ENCODE results near the gene OR2V1.
"Not testable (repeated sequence)": the region's sequence is repeated elsewhere in the genome, so short reads cannot be mapped to it uniquely, and the experiment has no call there.

OR2V1 gene

DNA sequence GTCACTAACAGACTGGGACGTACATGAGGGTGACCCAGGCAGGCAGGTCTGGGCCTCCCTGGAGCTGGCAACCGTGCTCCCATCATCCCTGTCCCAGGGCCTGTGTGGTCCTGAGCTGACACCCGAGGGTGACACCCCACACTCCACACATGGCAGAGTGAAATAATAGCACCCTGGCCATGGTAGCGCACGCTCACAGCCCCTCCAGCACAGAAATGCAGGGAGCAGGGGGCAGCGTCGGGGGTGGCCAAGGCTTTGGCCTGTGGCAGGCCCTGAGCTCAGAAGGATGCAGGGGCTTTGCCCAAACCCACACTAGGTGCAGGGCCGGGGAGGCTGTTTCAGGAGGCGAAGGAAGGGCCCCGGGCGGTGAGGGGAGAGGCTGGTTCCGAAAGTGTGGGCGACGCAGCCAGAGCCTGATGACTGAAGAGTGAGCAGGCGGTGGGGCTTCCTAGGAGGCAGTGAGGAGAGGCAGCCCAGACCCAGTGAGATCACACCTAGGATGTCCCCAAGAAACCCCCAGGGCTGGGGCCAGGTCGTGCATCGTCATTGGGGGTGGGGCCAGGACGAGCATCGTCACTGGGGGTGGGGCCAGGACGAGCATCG, 29.3 kb upstream of the OR2V1 start:
- peak; percentile 58 for DNase-seq (ENCODE audit: low read depth)

DNA sequence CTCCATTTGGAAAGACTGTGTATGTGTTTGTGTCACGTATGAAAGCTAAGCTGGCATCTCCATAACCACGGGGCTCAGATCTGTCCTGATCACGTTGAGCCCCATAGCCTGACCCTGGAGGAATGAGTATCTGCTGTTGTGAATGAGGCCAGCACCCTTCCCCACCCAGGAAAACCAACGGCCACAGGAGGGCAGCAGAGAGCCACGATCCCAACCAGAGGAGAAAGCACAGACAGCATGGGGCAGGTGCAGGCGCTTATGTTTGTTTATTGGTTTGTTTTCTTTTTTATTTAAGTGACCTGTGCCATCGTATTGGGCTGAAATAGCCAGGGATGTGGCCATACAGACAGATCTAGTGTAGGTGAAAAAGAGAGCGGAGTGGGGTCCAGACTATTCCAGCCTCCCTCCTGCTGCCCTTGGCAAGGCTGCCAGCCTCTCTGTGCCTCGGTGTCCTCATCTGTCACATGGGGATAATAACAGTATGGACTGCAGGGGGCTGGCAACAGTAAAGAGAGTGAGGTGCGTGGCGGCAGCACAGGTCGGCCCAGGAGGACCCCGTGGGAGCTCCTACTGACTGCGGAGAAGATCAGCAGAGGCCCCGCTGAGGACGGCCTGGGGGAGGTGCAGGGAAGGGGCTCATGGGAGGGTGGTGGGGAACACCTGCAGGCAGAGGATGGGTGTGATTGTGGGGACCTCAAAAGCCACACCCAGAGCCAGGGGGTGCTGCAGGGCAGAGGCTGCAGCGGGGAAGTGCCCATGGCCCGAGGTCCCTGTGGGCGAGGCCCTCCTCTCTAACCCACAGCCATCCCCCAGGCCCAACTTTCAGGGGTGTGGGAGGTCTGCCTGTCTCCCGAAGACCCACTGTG, 28.6 kb upstream of the OR2V1 start:
- DNase-seq (ENCODE audit: low read depth) = peak; percentile 74

DNA sequence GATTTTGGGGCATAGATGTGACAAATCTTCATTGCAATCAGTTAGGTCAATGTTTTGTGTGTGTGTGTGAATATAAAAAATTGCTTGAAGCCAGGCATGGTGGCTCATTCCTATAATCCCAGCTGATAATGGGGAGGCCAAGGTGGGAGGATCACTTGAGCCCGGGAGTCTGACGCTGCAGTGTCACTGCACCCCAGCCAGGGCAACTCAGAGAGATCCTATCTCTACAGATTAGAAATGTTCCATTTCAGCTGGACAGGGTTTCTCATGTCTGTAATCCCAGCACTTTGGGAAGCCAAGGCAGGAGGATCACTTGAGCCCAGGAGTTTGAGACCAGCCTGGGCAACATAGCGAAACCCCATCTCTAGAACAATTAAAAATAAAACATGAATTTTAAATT, 27.9 kb upstream of the OR2V1 start:
- DNase-seq (ENCODE audit: low read depth) = no peak

DNA sequence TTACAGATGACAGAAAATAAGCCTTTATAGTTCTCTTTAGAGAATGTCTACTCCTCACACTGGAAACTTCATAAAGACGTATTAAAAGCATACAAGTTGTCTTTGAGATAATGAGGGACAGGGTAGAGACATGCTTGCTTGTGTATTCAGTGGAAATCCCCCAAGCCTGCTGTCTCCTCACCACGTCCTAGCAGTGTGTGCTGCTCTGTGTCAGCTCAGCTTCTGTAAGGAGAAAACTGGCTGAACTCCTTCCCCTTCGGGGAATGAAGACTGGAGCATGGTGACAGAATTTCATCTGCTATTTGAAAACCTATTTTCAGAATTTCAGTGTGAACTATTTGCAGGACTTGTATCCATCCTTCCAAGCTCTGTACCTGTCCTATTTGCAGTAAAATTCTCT, 25.8 kb upstream of the OR2V1 start:
- no peak for DNase-seq (ENCODE audit: low read depth)

DNA sequence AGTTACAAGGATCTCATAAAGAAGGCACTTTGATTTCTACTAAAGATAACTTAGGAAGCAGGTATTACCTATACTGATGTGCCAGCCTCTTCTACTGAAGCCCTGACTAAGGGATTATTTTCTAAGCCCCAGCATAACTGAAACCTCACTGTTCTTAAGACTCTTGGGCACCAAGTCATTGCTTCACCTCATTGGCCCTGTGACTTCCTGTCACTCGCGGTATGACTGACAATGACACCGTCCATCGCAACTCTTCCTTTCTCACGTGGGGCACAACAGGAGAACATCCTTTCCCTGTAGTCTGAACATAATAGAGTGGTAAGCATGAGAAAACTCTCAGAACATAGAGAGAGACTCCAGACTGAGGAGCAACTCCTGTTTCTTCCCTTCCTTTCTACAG, 22.8 kb upstream of the OR2V1 start:
- DNase-seq (ENCODE audit: low read depth) = no peak

GRCh38 chr5:181152406-181152805, 21.4 kb upstream of the OR2V1 start:
- no peak for DNase-seq (ENCODE audit: low read depth)

- DNase-seq (ENCODE audit: low read depth) = no peak
Observed at GRCh38 chr5:181151146-181151545, 20.2 kb upstream of the OR2V1 start.

GRCh38 chr5:181149806-181150733, 19.1 kb upstream of the OR2V1 start:
- DNase-seq (ENCODE audit: low read depth) = no peak

DNA sequence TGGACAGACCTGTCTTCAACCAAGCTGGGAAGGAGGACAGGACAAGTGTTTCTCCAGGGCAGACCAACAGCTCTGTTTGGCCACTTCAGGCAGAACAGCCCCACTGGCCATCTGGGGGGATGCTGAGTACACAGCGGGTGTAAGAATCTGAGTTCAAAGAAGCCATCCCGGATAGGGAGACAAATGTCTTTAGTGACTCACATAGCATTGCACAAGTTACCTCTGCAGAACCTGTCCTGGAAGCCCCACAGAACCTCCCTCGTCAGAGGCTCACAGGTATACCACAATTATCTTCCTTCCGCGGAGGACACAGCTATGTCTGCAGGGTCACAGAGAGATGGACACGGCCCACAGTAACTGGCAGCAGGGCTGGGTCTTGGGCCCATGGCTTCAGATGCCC, 18.4 kb upstream of the OR2V1 start:
- DNase-seq (ENCODE audit: low read depth) = no peak

DNA sequence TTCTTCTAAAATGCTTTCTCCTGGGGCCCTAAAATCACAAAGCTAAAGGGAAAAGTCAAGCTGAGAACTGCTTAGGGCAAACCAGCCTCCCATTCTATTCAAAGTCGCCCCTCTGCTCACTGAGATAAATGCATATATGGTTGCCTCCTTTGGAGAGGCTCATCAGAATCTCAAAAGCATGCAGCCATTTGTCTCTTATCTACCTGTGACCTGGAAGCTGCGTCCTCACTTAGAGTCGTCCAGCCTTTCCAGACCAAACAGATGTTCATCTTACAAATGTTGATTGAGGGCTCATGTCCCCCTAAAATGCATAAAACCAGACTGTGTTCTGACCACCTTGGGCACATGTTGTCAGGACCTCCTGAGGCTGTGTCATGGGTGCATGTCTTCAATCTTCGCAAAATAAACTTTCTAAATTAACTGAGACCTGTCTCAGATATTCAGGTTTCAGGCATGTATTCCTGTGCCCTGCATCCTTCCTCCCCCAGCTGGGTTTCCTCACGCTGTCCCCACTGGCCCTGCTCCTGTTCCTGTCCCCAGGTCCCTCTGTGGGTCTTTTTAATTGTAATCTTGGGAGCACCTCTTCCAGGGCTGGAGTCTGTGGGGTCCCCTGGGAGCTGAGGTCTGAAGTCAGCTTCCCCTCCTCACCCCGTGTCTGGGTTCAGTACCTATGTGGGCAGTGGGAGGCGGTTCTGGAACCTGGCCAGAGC, 16.1 kb upstream of the OR2V1 start, which contains the start of gene OR2V2:
Gene OR2V2 (plus strand): TSS at position 660 of the 710 bp plus-strand sequence. CDS start 7,357 bp downstream, outside the sequence.
- DNase-seq (ENCODE audit: low read depth) = not testable (repeated sequence)

DNA sequence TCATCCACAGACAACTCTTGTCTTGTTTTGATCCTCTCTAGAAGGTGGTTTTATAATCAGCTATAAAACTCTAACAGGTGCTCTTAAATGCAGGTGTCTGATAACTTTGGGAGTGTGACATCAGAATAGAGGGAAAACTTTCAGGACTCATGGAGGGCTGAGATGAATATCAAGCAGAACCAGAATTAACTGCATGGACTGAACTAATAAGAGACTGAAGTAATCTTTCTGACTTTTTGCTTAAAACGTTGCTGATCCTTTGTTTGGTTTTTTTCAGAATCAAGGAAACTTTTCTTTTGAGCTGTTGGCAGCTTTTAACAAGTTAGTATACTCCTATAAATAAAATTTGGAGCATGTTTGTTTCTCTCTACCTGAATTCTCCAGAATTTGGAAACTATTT, 14.2 kb upstream of the OR2V1 start:
- DNase-seq (ENCODE audit: low read depth) = no peak

DNA sequence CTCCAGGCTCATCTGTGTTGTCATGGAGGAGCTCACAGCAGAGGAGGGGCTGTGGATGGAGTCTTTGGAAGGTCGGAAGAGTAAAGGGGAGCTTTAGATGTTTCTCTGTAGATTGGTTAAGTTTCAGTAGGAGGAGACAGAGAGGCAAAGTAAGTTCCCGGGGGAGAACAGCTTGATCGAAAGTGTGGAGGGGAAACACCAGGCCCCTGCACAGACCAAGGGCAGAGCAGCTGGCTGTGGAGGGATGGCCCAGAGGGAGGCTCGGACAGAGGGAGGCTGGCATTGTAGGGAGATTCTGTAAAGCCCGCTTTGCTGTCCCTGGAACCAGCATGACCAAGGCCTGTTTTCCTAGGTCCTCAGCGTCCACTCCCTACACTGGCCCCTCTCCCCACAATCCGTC, 11.1 kb upstream of the OR2V1 start:
- DNase-seq (ENCODE audit: low read depth) = no peak

DNA sequence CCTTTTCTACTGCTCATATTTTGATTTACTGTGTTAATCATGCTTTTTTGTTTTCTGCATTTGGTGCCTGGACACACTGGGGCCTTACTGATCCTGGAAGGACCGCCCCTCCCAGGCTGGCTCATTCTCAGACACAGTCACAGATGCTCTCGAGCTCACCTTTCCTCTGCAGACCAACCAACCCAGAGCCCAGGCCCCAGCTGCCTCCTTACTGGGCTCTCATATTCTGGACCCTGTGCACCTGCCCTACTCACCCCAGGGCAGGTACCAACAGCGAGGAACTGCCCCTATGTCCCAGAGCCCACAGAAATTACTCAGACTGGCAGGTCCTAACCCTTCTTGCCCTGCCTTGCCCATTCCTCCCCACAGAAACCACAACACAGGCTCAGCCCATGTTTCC, 9.8 kb upstream of the OR2V1 start:
- DNase-seq (ENCODE audit: low read depth) = no peak

GRCh38 chr5:181138258-181138657, 7.3 kb upstream of the OR2V1 start:
- DNase-seq (ENCODE audit: low read depth) = no peak

GRCh38 chr5:181136361-181136955, 5.5 kb upstream of the OR2V1 start:
- DNase-seq (ENCODE audit: low read depth) = no peak

GRCh38 chr5:181134259-181134658, 3.3 kb upstream of the OR2V1 start:
- no peak for DNase-seq (ENCODE audit: low read depth)

GRCh38 chr5:181133610-181134231, 2.8 kb upstream of the OR2V1 start:
- no peak for DNase-seq (ENCODE audit: low read depth)

DNA sequence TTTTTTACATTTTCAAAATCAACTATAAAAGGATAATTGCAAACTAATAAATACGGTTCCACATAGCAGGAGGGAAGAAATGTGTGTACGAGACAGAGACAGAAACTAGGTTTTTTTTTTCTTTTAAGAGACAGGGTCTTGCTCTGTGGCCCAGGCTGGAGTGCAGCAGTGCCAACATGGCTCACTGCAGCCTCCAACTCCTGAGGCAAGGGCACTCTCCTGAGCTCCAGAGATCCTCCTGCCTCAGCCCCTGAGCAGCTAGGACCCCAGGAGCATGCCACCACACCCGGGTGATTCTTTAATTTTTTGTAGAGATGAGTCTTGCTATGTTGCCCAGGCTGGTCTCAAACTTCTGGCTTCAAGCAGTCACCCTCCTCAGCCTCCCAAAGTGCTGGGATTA, 2.1 kb upstream of the OR2V1 start:
- DNase-seq (ENCODE audit: low read depth) = no peak

DNA sequence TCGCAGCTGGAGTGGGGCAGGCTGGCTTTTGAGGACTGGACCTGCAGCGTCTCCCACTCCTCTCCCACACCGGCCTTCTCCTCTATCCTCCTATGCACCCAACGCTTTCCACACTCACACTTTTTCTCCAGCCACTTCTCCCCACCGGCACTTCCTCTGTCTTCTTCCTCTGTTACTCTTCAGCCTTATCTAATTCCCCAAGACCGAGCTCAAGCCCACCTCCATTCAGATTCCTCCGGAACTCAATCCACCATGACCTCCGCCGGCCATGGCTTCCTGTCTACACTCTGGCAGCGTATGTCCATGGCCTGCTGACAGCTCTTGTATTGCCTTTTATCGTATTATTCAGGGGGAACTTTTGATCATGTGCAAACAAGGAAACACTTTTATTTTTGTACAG, 545 bp upstream of the OR2V1 start:
- DNase-seq (ENCODE audit: low read depth) = no peak

DNA sequence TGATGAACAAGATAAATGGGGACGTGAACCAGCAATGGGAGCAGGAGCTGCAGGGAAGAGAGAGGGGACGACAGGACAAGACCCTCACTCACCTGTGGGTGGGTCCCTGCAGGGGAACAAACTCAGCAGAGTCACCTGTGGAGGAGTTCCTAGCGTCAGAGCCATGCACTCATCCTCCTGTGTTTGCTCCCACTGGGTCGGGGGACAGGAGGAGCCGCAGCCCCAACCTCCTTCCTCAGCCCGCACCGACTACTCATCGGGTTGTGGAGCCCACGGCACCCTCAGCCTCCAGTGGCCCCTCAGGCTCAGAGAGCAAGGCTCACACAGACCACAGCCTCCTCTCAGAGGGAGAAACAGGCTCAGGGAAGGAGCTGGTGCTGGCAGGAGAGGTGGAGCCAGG, 888 bp downstream of the OR2V1 start:
- DNase-seq (ENCODE audit: low read depth) = not testable (repeated sequence)

DNA sequence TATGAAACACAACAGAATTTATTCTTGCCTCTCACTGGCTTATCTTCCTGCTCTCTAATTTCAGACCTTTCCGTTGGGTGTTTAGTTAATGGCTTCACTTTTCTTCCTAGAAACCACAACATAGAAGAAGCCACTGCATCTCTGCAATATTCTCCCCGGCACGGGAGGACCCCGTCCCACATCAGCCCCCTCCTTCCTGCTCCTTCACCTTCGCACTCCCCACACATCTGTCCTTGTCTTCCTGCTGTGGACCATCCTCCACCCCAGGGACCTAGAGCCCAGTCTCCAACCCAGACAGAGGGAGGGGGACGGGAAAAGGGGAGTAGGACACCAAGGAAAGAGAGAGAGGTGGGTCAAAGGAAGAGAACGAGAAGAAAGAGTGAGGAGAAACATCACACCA, 1.4 kb downstream of the OR2V1 start:
- no peak for DNase-seq (ENCODE audit: low read depth)

Data from stimulated activated CD8-positive, alpha-beta memory T cell treated with anti-CD3 and anti-CD28 coated beads, Interleukin-12 subunit alpha, Interleukin-12 subunit beta, amount 100 ng/mL, for 4 hours (primary cell).